HG02938 (cell line): ENCODE data around the gene NFASC.

Experiments used
- ATAC-seq: cut with Tn5 transposase; IDR thresholded peaks from one replicate; pipeline ENCODE4 v1.9.1; 2021; ENCODE audit warnings: mild to moderate bottlenecking, moderate library complexity; ENCODE audit not compliant: unreplicated experiment

NFASC gene

DNA sequence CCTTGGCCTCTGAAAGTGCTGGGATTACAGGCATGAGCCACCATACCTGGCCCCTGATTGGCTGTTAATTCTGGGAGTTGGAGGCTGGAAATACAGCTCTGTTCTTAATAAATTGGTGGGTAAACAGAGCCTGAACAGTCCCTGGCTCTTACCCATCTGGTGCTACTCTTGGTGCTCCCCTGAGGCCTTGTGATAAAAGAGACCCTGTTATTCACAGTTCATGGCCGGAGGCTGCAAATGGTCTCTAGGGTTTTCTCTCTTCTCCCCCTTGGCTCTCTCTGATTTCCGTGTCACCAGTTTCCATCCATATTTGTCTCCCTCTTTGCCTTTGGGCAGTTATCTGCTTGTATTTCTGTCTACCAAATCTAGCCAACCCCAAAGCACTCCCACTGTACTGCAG, 17.2 kb downstream of the NFASC start:
- no peak for ATAC-seq

DNA sequence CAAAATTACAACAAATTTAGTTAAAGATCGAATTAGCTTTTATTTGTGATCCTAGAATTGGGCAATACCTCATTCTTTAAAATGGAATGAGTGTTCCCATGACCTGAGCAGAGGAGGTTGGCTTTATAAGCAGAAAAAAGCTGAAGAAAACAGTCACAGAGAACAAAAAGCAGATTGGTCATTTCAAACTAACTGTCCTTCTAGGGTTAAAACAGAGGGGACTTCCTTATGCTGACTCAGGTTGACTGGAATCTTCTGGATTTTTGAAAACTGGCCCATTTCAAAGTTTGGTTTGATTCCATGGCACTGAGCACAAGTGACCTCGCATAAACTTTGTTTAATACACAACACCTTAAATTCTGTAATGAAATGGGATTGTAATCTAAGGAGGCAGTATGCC, 17.6 kb downstream of the NFASC start:
- ATAC-seq, result no peak

GRCh38 chr1:204889681-204890383, 19.2 kb downstream of the NFASC start:
- ATAC-seq, result no peak

DNA sequence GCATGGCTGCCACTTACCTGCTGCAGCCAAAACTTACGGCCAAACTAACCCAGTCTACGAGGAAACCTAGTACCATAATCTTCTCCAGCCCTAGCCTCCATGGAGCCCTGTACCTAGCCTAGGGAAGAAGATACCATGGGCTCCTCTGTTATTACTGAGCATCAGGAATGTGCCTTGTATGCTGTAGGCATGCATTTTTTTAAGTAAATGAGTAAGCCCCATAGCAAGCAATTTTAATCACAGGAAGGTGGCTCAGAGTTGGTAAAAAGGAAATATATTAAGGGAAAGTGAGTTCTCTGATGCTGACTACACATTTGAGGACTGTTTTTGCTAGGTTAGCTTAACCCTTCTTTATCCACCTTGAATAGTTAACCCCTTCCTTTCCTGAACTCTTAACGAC, 21.2 kb downstream of the NFASC start:
- no peak for ATAC-seq

DNA sequence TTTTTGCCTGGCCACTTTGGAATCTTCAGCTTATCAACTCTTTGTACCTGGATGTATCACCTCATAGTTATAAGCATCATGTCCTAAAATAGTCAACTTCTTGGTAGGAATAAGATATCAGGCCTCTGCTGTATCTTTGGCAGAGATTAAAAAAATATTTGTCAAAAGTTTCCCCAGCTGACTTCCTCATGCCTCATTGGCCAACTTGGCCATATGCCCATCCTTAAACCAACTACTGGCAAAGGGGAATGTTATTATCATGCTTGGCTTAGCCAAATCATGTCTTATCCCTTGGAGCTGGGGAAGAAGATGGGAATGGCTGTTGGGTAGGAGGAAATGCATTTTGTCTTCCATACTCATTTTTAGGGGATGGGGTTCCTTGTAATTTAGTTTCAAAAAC, 23.4 kb downstream of the NFASC start:
- ATAC-seq, result no peak

- ATAC-seq, result no peak
These were observed 23.9 kb downstream of the NFASC start for GRCh38 chr1:204894606-204895005.

GRCh38 chr1:204896023-204896422, 25.4 kb downstream of the NFASC start:
- ATAC-seq, result no peak

GRCh38 chr1:204896787-204897469, 26.3 kb downstream of the NFASC start:
- no peak for ATAC-seq

DNA sequence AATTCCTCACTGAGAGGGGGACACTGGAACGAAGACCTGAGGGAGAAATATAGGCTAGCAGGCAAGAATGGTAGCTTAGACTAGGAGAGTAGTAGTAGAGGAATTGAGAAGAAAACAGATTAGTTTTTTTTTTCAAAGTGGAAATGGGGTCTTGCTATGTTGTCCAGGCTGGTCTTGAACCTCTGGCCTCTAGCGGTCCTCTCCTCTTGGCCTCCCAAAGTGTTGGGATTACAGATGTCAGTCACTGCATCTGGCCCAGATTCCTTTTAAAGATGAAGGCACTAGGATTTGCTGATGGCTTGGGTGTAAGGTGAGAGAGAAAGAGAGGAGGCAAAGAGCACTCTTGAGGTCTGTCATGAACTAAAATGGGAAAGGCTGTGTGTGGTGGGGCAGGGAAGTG, 30.1 kb downstream of the NFASC start:
- ATAC-seq, result no peak

GRCh38 chr1:204902671-204903070, 32.0 kb downstream of the NFASC start:
- ATAC-seq, result no peak

DNA sequence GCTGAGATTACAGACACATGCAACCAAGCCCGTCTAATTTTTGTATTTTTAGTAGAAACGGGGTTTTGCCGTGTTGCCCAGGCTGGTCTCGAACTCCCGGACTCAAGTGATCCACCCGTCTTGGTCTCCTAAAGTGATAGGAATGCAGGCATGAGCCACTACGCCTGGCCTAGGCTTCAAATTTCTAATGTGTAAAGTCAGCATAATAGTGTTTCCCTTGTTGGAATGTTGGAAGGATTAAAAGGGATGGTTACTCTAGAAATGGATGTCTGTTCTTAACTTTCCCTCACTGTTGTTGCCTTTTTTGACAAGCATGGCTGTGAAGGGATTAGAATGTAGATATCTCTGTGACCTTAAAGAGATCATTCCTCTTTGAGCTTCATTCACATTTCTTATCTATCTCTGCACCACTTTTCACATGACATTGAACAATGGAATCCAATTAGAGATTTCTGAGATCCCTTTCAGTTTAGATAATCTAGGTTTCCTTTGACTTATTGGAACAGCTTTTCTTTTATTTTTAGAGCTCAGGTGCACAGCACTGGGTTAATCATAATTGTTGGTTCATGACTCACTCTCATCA, 33.7 kb downstream of the NFASC start:
- no peak for ATAC-seq

DNA sequence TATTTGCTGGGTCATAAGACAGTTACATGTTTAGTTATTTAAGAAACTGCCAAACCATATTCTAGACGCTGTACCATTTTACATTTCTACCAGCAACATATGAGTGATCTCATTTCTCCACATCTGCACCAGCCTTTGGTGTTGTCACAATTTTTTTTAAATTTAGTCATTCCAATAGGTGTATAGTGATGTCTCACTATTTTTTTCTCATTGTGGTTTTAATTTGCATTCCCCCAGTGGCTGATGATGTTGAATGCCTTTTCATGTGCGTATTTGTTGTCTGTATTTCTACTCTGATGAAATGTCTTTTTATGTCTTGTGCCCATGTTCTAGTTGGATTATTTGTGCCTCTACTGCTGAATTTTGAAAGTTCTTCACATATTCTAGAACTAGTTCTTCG, 38.4 kb downstream of the NFASC start:
- no peak for ATAC-seq

- ATAC-seq, result no peak
These were observed 45.3 kb downstream of the NFASC start for GRCh38 chr1:204915861-204916495.

DNA sequence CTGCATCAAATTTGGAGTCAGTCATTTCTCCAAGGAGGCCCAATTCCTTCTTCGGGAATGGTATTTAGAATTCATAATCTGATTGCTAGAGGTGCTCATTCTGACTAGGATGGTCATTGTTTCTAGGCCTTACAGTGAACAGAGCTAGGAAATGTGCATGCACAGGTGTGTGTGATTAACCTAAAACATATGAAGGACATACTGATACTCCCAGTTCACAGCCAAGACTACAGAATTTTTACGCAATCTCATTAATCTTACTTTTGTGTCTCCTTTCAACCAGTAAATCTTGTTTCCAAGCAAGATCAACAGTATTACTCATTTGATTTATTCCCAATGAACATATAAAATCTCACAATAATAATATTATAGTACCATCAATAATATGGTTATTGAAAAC, 47.1 kb downstream of the NFASC start:
- ATAC-seq, result no peak

DNA sequence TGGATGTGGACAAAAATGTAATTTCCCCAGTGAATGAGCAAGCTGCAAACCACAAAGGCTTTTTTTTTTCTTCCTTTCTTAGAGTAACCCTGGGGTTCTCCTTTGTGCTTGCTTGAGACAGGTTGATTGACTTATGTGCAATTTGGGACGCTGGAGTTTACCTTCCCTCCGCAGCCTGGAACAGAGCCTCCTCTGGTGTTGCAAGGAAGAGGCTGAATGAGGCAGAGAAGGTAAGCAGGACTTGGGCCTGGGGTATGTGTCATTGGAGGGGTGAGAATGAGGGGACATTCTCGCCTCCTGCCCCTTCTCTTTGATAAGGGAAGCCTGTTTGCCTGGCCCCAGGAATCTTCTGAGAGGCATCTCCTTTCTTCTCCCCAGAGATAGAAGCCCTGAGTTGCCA, 49.8 kb downstream of the NFASC start:
- no peak for ATAC-seq

- ATAC-seq, result no peak
These were observed 50.3 kb downstream of the NFASC start for GRCh38 chr1:204920967-204921366.

- ATAC-seq, result no peak
These were observed 51.3 kb downstream of the NFASC start for GRCh38 chr1:204921855-204922516.

GRCh38 chr1:204923201-204923600, 52.5 kb downstream of the NFASC start:
- ATAC-seq, result no peak

DNA sequence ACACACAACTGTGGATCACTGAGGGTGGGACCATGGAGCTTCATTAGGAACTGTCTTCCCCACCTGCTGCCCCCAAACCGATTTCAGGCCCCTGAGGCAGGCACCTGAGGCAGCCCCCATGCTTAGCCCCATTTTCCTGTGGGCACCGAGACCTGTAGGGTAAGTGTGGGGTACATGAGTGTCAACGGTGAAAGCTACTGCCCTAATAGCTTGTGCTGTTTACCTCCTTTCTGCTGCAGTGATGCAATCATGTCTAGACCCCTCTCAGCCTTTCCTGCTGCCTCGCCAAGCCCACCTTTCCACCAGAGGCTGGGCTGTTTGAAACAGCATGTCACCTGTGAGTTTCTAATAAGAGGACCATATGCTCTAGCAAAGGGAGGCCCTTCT, 53.0 kb downstream of the NFASC start:
- no peak for ATAC-seq

- no peak for ATAC-seq
These were observed 53.5 kb downstream of the NFASC start for GRCh38 chr1:204924013-204924759.

- ATAC-seq, result no peak
These were observed 55.0 kb downstream of the NFASC start for GRCh38 chr1:204925701-204926100.
